Heart left ventricle (tissue), 16 donors: Measurements from ENCODE around the gene DUSP22. TPM values are rescaled to one million over a fixed set of nuclear protein-coding genes. Genes with fewer than 3 reads are reported as not detected.

Experiments
- ATAC-seq, 4 donors: fragments of 200-7000 bp; cut with Tn5 transposase; one replicate each; pipeline ENCODE4 v1.9.1; 2020 to 2022; ENCODE audit warnings: moderate library complexity in 4 of 4, mild to moderate bottlenecking in 3 of 4, moderate number of reproducible peaks in 1 of 4
- DNase-seq, 5 donors: peaks; one replicate each; pipeline ENCODE4 v3.0.0-alpha.2; 2020
- H3K27ac ChIP-seq, 12 donors: fragments of 200-600 bp; sonication (generic) in 4 of 12; one replicate each; pipeline versions ENCODE4 v1.5.0 to v1.8.0; 2016 to 2022; ENCODE audit warnings: mild to moderate bottlenecking in 2 of 12
- H3K27me3 ChIP-seq, 9 donors: fragments of 200-600 bp; sonication (generic) in 2 of 9; one replicate each; pipeline versions ENCODE4 v1.5.1 to v1.8.0; 2016 to 2022; ENCODE audit warnings: mild to moderate bottlenecking in 3 of 9
- H3K36me3 ChIP-seq, 9 donors: fragments of 200-600 bp; sonication (generic) in 2 of 9; one replicate each; pipeline versions ENCODE4 v1.5.0 to v1.8.0; 2018 to 2022; ENCODE audit warnings: mild to moderate bottlenecking in 2 of 9
- H3K4me1 ChIP-seq, 12 donors: fragments of 200-600 bp; sonication (generic) in 4 of 12; one replicate each; pipeline versions ENCODE4 v1.5.0 to v1.8.0; 2016 to 2022; ENCODE audit warnings: mild to moderate bottlenecking in 3 of 12
- H3K4me3 ChIP-seq, 12 donors: fragments of 200-600 bp; sonication (generic) in 4 of 12; one replicate each; pipeline versions ENCODE4 v1.5.0 to v1.8.0; 2017 to 2022; ENCODE audit warnings: mild to moderate bottlenecking in 9 of 12, moderate library complexity in 4 of 12
- H3K9me3 ChIP-seq, 12 donors: fragments of 200-600 bp; sonication (generic) in 4 of 12; one replicate each; pipeline versions ENCODE4 v1.5.0 to v1.8.0; 2016 to 2022; ENCODE audit warnings: mild to moderate bottlenecking in 1 of 12
- CTCF ChIP-seq, 12 donors: fragments of 200-600 bp; sonication (generic) in 4 of 12; IDR thresholded peaks; one replicate each; pipeline versions ENCODE4 v1.5.0 to v1.8.0; 2018 to 2022; ENCODE audit warnings: antibody characterized with exemption in 12 of 12, mild to moderate bottlenecking in 5 of 12
- POLR2A ChIP-seq, 2 donors: fragments of 450-650 bp; IDR thresholded peaks; one replicate each; pipeline ENCODE4 v1.6.1; 2017; ENCODE audit warnings: antibody characterized with exemption in 2 of 2, mild to moderate bottlenecking in 2 of 2, moderate library complexity in 2 of 2
- WGBS, 4 donors: extraction: QIAGEN DNeasy Blood & Tissue Kit in 2 of 4; methylation state at CpG; one replicate each; pipeline versions ENCODE4 v1.1.5 to v1.1.7; 2013 to 2018; 5-methylcytosine and 5-hydroxymethylcytosine counted together
- intact Hi-C, 10 donors: fragments of 100-400 bp; cut with DNase I; formaldehyde crosslinking; loops; one replicate each; pipeline versions ENCODE4 v1.11.1 to v1.14.2; 2022
- polyA plus RNA-seq, 2 donors: library from polyadenylated mRNA; stranded (reverse); fragments of 200-250 nt; gene quantifications; one replicate each; pipeline ENCODE4 v1.2.3, GENCODE V29; 2013
- total RNA-seq, 9 donors: library from RNA; depleted of rRNA in 2 of 9; stranded (reverse); fragments of >200 nt in 2 of 9; fragmentation: NEBNext Ultra II Directional in 3 of 9; extraction: Animal tissue kit (Norgen Biotek cat#: 25700) in 3 of 9; gene quantifications; one replicate each; pipeline versions ENCODE4 v1.1.0 to v1.2.4, GENCODE V29; 2016 to 2023
- donor health status: ischemic (EF 13 %, LVEDD 7.1; RV severe dilation, severe dysfunction).
- donor health status: healthy with polysubstance abuse.
- donor health status: DM: no; HTN: yes; CAD: no.
- donor health status: DM: no; HTN: no; CAD: no.
- donor health status: ischemic (EF 25% LVEDD 6.9; RV normal size, moderate dysfunction).
- donor health status: ischemic (EF 25% LVEDD 5.7; RV mildly dilated, moderate dysfunction).
- donor health status: healthy.
- donor health status: DM: yes; HTN: yes; CAD: no.
- donor health status: ischemic (EF 35%, LVEDD 5.7; RV mildly dilated, moderate dysfunction).
- donor health status: nonischemic (EF 11% LVEDD 7.7; RV severe dilation, severe dysfunction).
- donor health status: DM: yes; HTN: yes; CAD: no.
- donor health status: PGD.
- donor health status: ischemic (EF 29% LVEDD 5.4; RV normal size, mild dysfunction).
- donor health status: nonischemic (EF 23%, LVEDD 6.1; RV moderate dilation, normal function).

DUSP22 gene
- total and polyA plus RNA-seq, 11 donors: 33.4 to 79.9 (median 48.2) TPM

DNA sequence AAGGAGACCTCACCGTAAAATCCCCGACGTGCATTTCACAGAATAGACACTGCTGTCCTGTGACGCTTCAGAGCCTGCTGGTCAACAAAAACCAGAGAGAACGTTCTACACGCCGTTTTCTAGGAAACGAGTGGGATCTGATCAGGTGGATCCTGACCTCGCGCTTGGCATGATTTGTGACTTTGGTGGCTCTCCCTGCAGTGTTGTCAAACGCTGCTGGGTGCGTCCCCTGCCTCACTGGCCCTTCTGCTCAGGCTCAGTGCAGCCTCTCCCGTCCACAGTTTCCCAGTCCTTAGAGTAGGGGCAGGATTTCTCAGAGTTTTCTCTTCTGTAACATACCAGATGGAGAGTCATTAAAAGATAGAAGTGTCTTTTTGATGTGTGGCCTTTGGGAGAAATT lies 71.6 kb downstream of the DUSP22 start:
- Histone ChIP-seq H3K9me3 (peaks cover 0 to 12% (median 0%) of the 10 kb centered on the region in 12 donors), H3K27ac (no peak overlapping the region), H3K36me3 (no peaks in the 10 kb centered on the region), H3K4me1 (no peaks in the 10 kb centered on the region), H3K4me3 (no peak overlapping the region), H3K27me3 (peaks cover 0 to 29% (median 0%) of the 10 kb centered on the region in 9 donors)
- TF ChIP-seq POLR2A (IDR thresholded peaks at IDR 0.05) (no peak), CTCF (IDR thresholded peaks at IDR 0.05) (no peak)
- 90 to 94% (median 91%) methylated on average over 13 of the region's 13 CpGs for WGBS, 4 donors
- ATAC-seq (no peak), DNase-seq (peak in 1 of 5 donors; percentile 24)
- intact Hi-C loops: loop anchor here in 1 of 10 donors (10.0 kb wide), 1 partner anchor 139 kb away; no protein-coding TSS in a partner anchor

GRCh38 chr6:364609-365540 lies 72.6 kb downstream of the DUSP22 start:
- H3K4me3 ChIP-seq: no peak overlapping the region
- ATAC-seq: no peak
- H3K27ac ChIP-seq: no peak overlapping the region
- intact Hi-C loops: loop anchor here in 1 of 10 donors (10.0 kb wide), 1 partner anchor 140 kb away; no protein-coding TSS in a partner anchor
- DNase-seq: peak in 1 of 5 donors; percentile 27
- H3K27me3 ChIP-seq: peaks cover 0 to 30% (median under 1%) of the 10 kb centered on the region in 9 donors
- H3K36me3 ChIP-seq: no peaks in the 10 kb centered on the region
- H3K9me3 ChIP-seq: peaks cover 0 to 12% (median 0%) of the 10 kb centered on the region in 12 donors
- no peaks in the 10 kb centered on the region for H3K4me1 ChIP-seq
- WGBS, 4 donors: 68 to 76% (median 71%) methylated on average over 11 of the region's 11 CpGs
- TF ChIP-seq POLR2A (IDR thresholded peaks at IDR 0.05) (no peak), CTCF (IDR thresholded peaks at IDR 0.05) (no peak)

- peaks cover 0 to 38% (median 6%) of the 10 kb centered on the region in 9 donors for H3K27me3 ChIP-seq
- DNase-seq: no peak
- intact Hi-C loops: loop anchor here in 1 of 10 donors (10.0 kb wide), 1 partner anchor 141 kb away; no protein-coding TSS in a partner anchor
These were observed 73.5 kb downstream of the DUSP22 start for GRCh38 chr6:365835-366234.

More at GRCh38 chr6:365835-366234, 73.5 kb downstream of the DUSP22 start:
- 58 to 62% (median 59%) methylated on average over 6 of the region's 6 CpGs for WGBS, 4 donors
- Histone ChIP-seq H3K27ac (no peak overlapping the region), H3K36me3 (no peaks in the 10 kb centered on the region), H3K4me3 (no peak overlapping the region), H3K4me1 (no peaks in the 10 kb centered on the region), H3K9me3 (peaks cover 0 to 12% (median 0%) of the 10 kb centered on the region in 12 donors)
- no peak for ATAC-seq
- TF ChIP-seq CTCF (IDR thresholded peaks at IDR 0.05) (no peak), POLR2A (IDR thresholded peaks at IDR 0.05) (no peak)
